Anterior cingulate cortex (tissue), 58 donors: ENCODE results near the gene SHANK2.

Experiments
- DNase-seq, 58 donors: peaks; one replicate each; lab custom pipeline; 2025; lab: John Stamatoyannopoulos, UW

Gene SHANK2

DNA sequence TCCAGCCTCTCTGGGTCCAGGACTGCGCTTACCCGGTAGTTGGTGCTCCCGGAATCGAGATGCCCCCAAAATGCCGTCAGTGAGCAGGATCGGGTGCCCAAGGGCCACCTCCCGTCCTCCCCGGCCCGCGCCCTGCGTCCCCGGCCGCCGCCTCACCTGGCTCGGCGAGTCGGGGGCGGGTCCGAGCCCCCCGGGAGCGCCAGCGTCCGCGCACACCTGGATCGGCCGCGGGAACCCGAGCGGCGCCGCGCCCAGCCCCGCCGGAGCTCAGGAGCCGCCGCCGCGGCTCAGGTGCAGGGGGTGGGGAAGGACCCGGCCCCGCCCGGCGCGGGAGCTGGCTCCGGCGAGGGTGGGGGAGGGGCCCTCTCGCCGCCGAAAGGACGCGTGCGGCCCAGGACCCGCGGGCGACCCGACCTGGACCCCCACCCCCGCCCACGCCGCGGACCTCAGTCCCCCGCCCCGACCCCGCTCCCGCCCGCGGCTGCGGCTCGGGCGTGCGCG is at the start of gene SHANK2:
Gene SHANK2 (minus strand): TSS at position 309 of the 501 bp plus-strand sequence. CDS start 105,251 bp downstream, outside the sequence.
- DNase-seq, result no peak

DNA sequence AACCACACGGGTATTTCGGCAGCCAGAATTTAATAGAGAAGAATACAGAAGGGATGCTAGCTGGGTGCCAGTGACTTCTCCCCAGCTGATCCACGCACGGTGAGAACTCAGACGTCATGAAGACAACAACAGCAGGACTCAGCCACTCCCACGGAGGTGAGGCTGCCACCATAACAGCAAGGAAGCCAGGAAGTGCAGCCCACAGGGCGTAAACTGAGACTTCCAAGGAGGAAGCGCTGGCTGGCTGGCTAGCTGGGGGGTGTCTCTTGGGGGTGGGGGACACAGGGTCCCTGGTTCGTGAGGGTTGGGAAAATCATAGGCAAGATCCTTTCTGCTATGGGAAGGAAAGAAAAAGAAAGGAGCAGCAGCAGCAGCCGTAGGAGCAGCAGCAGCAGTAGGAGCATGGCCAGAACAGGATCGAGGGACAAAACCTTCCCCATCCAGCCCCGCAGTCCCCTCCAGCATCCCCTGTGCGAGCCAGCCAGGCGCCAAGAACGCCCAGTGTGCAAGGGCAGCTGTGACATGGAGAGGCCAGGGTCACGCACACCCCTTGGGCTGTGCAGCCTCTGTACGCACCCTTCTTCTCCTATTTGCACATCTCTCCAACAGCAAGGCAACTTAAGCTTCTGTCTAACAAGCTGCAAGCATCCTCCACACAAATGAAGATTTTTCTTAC is 49.6 kb upstream of the SHANK2 start:
- no peak for DNase-seq

DNA sequence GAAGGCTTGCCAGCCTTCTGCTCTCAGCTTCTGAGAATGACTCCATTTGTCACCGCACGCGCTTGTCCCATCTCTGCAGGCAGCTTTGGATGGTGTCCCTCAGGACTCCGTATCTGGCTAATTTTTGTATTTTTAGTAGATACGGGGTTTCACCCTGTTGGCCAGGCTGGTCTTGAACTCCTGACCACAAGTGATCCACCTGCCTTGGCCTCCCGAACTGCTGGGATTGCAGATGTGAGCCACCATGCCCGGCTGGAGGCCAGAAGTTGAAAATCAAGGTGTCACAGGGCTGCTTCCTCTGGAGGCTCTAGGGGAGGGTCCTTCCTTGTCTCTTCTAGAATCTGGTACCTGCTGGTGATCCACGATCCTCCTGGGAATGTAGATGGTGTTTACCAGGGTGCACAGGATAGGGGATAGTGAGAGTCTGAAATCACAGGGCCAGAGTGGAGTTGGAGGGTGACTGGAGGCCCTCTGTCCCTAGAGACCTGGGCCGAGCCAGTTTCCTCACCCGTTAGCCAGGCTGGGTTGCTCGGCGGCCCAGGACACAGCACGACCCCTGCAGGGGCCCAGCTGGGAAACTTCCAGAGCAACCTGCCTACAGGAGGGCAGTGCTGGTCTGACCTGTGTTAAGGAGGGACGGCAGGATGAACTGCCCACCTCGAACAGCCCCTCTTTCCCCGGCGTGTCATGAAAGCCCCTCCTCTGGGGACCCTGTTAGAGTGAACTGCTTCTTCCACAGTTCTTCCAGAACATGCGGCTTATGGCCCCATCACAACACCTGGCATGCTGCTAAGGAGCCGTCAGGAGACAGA is 48.9 kb upstream of the SHANK2 start:
- DNase-seq, result no peak

DNA sequence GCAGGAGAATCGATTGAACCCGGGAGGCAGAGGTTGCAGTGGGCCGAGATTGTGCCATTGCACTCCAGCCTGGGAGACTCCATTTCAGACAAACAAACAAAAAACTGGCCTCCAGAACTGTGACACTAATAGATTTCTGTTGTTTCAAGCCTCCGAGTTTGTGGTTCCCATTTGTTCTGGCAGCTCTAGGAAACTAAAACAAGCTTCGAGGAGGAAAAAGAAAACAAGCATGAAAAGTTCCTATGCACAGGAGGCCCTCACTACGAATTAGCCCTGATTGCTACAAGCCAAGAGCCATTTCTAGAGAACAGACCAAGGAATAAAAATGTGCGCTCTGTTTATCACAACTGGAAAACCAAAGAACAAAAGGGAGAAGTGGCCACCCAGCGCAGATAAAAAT is 47.8 kb upstream of the SHANK2 start:
- no peak for DNase-seq

DNA sequence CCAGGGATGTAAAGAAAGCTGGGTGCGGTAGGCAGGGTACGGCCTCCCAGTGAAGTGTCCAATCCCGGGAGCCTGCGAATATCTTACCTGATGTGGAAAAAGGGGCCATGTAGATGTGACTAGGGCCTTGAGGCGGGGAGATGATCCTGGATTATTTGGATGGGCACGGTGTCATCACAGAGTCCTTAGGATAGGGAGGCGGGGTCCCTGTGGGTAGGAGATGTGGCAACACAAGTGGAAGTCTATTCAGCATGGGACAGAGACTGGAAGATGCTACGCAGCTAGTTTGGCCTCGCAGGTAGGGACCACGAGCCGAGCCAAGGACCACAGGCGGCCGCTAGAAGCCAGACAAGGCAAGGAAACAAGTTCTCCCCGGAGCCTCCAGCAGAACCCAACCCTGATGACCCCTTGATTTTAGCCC is 46.4 kb upstream of the SHANK2 start:
- no peak for DNase-seq

DNA sequence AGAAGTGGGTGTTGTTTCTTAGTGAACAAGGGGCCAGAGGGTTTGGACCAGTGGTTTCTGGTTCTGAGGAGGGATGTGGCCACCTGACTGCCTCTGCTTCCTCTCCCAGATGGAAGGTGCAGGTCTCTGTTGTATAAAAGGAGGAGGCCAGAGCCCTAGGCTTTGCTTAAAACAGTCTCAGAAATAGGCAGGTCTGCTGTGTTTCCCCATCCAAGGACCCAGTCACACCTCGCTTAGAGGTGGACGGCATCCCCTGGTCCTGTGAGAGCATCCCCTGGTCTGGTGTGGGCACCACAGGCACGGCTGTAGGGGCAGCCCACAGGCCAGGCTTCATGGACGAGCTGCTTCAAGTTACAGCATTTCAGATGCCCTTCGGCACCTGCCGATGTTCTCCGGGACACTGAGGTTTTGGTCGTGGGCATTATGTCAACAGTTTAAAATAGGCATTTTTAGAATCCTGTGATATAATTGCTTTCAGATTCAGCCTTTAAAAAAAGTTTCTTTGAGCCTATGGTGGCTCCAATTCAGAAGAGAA is 45.7 kb upstream of the SHANK2 start:
- DNase-seq, result no peak

DNA sequence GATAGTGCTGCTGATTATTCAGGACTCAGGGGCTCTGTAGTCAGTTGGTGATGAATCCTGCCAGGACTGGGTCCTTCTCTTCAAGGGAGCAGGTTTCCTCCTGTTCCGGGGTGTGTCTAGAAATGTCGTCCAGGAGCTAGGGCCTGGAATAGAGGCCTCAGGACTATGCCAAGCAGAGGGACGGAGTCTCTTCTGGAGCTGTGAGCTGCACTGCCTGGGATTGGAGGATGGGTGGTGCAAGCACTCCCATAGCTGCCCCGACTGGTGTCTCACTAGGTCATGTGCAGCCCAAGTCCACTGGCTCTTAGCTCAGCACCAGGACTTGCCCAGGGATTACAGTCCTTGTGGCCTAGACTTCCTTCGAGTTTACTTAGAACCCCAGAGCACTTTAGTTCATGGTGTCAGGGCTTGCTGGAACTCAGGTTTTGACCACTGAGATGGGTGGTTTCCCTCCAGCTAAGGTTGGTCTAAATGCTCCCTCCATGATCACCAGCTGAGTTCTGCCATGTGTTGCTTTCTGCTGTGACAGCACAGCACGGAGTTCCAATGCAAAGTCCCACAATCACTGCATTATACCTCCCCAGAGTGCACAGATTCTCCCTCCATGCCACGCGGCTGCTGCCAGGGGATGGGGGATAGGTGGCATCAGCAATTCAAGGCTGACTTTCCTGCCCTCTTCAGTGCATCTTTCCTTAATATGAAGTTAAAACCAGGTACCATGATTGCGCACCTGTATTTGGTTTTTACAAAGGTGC is 42.6 kb upstream of the SHANK2 start:
- no peak for DNase-seq

DNA sequence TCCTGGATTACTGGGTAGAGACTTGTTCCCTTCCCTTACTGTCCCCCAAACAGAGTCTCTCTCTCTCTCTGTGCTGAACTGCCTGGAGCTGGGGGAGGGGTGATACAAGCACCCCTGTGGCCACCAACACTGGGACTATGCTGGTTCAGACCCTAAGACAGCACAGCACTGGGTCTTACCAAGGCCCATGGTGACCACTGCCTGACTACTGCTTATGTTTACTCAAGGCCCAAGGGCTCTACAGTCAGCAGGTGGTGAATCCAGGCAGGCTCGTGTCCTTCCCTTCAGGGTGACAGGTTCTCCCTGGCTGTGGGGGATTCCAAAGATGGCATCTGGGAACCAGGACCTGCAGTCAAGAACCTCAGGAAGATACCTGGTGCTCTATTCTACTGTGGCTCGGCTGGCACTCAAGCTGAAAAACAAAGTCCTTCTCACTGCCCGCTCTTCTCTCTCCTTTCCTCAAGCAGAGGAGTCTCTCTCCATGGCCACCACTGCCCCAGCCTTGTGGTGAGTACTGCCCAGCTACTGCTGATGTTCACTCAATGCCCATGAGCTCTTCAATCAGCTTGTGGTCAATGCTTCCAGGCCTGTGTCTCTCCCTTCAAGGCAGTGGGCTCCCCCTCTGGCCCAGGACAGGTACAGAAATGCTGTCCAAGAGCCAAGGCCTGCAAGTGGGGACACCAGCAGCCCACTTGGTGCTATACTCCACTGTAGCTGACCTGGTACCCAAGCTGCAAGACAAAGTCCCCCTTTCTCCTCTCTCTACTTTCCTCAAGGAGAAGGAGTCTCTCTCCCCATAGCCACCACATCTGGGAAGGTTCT is 41.8 kb upstream of the SHANK2 start:
- DNase-seq, result no peak

DNA sequence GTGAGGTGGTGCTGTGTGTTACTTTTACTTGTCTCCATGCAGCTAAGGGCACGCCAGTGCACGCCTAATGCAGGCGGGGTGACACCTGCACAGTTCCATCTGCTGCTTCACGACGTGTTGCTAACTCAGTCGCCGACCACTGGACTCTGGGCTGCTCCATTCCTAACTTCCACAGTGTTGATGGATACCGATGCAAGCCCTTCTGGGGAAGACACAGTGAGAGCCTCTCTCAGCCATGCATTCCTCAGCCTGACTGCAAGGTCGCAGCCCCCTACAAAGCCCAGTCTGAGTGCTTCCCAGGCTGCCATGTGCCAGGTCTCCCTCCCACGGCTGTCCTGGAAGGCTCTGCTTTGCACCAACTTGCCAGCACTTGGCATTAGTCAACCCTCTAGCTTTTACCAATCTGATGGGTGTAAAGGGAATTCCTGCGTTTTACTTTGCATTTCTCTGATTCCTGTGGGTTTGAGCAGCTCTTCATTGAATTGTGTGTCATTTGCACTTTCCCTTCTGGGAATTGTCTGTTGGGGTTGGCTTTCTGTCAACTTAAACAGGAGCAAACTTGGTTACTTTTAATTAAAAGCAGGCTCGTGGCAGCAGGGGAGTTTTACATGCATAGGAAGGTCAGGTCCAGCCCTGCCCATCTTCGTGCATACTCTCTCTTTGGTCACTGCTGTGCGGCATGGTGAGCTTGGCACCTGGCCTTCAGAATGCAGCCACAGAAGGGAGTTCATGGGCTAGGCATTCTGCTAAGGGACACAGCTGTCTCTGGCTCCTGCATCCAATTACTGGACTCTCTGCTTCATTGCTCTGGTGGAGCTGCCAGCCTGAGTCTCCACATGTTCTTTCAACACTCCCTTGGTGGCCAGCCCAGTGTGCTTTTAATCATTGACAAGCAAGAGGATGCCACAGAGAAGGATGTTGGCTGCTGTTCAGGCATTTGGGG is 34.6 kb upstream of the SHANK2 start:
- peak in 46 of 58 donors; percentile 1 to 68 (median 30) for DNase-seq

DNA sequence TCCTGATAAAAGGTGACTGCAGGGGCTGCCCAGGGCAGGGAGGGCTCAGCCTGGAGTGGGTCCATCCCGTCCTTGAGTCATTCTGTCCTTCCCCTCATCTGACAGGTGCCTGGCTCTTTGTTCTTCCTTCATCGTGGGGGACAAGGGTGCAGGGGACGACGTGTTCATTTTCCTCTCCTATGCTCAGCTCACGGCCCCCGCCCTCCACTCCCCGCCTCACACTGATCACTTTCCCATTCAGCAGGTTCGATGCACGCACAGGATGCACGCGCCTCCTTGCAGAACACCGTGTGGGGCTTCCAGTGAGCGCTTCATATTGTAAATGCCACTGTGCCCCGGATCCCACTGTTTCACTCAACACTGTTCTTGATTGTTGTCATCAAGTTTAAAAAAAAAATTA is 32.7 kb upstream of the SHANK2 start:
- DNase-seq, result no peak

DNA sequence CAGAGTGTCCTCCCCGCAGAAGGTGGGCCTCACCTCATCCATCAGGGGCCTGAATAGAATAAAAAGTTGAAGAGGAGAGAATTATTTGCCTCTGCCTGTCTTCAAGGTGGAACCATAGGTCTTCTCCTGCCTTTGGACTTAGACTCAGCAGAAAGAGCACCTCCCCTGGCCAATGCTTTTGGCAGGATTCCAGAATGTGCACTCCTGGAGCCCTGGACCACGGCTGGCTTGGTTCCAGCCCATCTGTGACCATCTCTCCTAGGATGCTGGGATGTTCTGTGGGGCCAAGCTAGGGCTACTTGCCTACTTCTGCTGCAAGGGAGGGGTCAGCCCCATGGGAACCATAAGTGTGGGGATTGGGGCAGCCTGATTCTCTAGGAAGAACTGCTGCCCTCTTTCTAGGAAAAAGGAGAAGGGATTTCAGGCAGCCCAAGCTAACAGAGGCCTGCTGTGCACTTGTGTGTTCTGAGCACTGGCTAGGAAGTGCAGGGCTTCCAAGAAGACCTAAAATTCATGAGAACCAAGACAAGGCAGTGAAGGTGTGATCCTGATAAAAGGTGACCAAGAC is 32.2 kb upstream of the SHANK2 start:
- DNase-seq, result peak in 1 of 58 donors; percentile 14

DNA sequence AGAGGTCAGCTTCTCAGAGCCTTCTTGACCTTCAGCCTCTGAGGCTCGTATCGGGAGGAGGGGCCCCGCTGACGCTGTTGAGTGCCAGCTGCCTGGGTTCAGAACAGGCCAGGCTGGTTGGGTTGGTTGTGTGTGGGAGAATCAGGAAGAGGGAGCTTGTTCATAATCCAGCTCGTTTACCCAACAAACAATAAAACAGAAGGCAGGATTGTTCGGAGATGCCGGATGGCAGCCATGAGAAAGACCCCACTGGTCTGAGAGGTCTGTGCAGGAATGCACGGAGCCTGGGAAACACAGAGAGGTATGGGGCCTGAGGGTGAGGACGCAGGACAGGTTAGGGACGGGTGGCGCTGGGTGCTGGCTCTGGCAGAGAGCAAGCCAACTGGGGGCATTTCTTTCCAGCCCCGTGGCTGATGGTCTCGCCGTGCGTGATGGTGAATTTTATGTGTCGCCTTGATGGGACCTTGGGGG is 31.6 kb upstream of the SHANK2 start:
- DNase-seq, result no peak

DNA sequence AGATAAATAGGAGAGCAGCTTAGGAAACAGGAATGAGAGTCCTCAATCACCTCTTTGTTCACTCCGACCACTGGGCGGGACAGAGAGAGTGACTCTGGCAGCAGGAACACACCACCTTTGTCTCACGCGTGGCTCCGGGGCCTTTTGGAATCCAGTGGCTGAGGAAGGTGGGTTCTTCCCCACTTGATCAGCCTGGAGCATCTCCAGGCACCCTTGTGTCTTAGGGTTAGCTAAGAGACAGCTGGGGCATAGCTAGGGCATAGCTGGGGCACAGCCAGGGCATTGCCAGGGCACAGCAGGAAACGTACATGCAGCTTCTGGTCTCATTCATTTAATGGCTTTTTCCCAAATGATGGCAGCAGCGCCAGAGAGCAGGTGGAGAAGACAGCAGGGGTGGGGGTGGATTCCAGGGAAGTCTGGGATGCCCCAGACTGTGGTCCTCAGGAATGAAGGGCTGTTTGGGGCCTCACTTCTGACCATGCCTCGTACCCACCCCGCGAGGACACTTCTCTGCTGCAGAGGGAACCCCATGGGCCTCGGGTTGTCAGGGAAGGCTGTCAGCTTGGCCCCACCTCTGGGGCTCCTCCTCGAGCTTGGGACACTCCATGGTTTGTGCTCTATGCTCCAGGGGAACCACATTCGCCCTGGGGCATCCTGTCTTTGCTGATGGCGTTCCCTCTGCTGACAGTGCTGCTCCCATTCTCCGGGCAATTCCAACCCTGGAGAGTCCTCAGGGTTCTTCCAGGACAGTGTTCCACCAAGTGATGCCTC is 30.4 kb upstream of the SHANK2 start:
- DNase-seq, result no peak

DNA sequence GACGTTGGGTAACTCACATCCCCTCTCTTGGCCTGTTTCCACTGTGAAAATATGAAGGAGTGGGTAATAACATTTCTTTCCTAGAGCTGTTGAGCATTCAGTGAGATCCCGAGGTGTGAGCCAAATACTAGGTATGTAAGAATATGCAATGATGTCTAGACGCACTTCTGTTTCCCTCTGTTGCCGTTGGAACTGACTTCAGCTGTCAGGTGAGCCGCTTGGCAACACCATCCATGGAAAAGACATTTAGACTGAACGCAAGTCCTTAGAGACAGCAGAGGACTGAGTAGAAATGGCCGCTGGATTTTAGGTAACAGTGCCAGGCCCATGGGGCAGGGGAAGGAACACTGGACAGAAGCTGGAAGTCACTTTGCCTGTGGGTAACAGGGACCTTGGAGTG is 29.5 kb upstream of the SHANK2 start:
- DNase-seq, result no peak

DNA sequence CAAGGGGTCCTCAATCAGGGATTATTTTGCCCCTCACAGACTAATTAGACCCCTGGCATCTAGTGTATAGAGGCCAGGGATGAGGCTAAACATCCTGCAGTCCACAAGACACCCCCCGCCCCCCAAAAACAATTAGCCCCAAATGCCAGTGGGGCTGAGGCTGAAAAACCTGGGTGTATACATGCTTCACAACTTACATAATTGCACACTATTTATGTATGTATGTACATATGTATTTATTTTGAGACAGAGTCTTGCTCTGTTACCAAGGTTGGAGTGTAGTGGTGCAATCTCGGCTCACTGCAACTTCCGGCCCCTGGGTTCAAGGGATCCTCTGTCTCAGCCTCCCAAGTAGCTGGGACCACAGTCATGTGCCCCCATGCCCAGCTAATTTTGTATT is 28.8 kb upstream of the SHANK2 start:
- no peak for DNase-seq

DNA sequence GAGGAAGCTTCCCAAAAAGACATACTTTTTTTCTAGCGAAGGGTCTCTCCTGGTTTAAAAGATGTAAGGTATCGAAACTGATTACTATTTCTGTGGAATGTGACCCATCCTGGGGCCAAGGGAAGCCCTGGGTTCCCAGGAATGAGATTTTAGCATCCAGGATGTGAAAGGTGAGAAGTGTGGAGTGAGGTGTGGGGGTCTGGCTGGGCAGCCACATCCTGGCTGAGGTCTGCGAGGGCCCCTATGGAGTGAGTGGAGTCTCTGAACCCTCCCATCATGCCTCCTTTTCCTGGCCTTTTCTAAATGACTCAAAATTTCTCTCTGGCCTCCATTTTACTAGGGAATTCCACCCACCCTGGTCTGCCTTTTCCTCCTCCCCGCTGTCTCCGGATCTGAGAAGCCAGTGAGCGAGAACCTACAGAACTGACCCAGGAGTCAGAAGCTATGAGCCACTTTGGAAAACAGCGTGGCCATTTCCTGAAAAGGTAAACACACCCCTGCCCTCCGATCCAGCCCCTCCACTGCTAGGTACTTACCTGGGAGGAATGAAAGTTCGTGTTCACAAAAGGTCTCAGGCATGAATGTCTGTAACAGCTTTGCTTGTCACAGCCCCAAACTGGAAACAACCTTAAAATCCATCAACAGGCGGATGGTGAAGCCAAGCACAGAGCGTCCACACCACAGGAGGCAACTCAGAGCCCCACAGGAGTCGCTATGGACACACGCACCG is 27.7 kb upstream of the SHANK2 start:
- no peak for DNase-seq

DNA sequence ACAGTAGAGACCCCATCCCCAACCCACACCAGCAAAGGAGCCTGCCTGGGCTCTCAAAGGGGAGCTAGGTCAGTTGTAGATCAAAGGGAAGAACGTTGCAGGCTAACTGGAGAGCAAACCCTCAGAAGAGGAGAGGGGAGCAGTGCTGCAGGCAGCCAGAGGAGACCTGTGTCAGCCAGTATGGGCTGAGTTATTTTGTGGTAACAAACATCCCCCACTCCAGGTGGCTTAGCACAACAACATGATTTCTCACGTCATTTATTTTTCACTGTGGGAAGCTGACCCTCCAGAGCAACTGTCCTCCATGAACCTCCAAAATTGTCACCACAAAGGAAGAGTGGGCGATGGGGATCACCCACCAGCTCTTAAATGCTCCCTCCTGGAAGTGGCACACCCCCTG is 19.8 kb upstream of the SHANK2 start:
- DNase-seq, result no peak
